Activated CD4-positive, alpha-beta T cell treated with anti-CD3 and anti-CD28 coated beads, Interleukin-2, amount 10 ng/mL, durations not matched to agents 24 days and 14 days (primary cell): ENCODE results near the gene ABHD17B. TPM values are rescaled to one million over a fixed set of nuclear protein-coding genes. Genes with fewer than 3 reads are reported as not detected.

Experiments used
- DNase-seq: peaks from one replicate; pipeline ENCODE4 v3.0.0; 2022
- H3K27ac Mint-ChIP-seq: one replicate; pipeline ENCODE4 v1.8.0; 2022; ENCODE audit warnings: mild to moderate bottlenecking, mixed read lengths
- H3K27me3 Mint-ChIP-seq: one replicate; pipeline ENCODE4 v1.8.0; 2022; ENCODE audit warnings: mixed read lengths
- H3K36me3 Mint-ChIP-seq: one replicate; pipeline ENCODE4 v1.8.0; 2022; ENCODE audit warnings: low read depth, mild to moderate bottlenecking, mixed read lengths
- H3K4me1 Mint-ChIP-seq: one replicate; pipeline ENCODE4 v1.8.0; 2021; ENCODE audit warnings: mixed read lengths
- H3K4me3 Mint-ChIP-seq: one replicate; pipeline ENCODE4 v1.8.0; 2022; ENCODE audit warnings: mild to moderate bottlenecking, moderate library complexity, mixed read lengths
- H3K9me3 Mint-ChIP-seq: one replicate; pipeline ENCODE4 v1.8.0; 2021; ENCODE audit warnings: mixed read lengths
- intact Hi-C: fragments of 100-400 bp; cut with micrococcal nuclease; formaldehyde crosslinking; loops from one replicate; pipeline ENCODE4 v1.15.1; 2023
- total RNA-seq: library from RNA; stranded (reverse); gene quantifications from 2 replicates; pipeline ENCODE4 v1.2.3, GENCODE V29; 2022

The ABHD17B gene
- total RNA-seq, 1 donor from 2014 or later: 19.7 TPM

DNA sequence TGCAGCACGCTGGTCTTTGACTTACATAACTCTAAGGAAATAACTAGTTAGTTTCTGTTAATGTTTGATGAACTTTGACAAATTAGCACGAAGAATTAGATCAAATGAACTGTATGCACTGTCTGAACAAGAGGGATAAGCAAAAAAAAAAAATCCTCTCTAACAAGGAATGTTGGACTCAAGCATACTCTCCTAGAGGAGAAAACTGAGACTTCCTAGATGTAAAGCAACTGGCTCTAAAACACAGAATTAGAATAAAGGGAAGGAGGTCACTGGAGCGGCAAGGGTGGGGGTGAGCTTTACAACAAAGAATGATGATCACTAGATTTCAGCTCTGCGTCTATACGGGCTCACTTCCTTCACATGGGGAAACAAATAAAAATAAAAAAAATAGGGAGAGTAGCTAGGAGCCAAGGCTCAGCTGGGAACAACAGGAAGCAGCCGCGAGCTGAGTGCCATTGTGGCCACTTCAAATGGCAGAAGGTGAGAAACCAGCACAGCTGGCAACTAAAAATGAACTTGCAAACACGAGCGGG, 94.0 kb downstream of the ABHD17B start:
- no peaks in the 10 kb centered on the region for H3K9me3 Mint-ChIP-seq
- intact Hi-C loops: loop anchor here (5.0 kb wide), 1 partner anchor 35 kb away; no protein-coding TSS in a partner anchor
- H3K27ac Mint-ChIP-seq: peak overlapping the region; percentile 10
- peaks cover 2% of the 10 kb centered on the region for H3K27me3 Mint-ChIP-seq
- no peak overlapping the region for H3K4me3 Mint-ChIP-seq
- no peak for DNase-seq
- H3K4me1 Mint-ChIP-seq: peaks cover 9% of the 10 kb centered on the region
- H3K36me3 Mint-ChIP-seq: no peaks in the 10 kb centered on the region

Other genes starting within 250 kb of the ABHD17B start
- gene CEMIP2, start 142.7 kb downstream of the ABHD17B start, total RNA-seq: 47.7 and 55.1 TPM in 2 replicates
- gene C9orf85, start 446 bp upstream of the ABHD17B start, total RNA-seq: 9.4 and 11.6 TPM in 2 replicates
- gene C9orf57, start 149.4 kb upstream of the ABHD17B start, total RNA-seq: not detected in 2 replicates
- not detected in 2 replicates for gene GDA, start 238.2 kb upstream of the ABHD17B start, total RNA-seq